Osteocyte (in vitro differentiated cells): ENCODE measurements around the gene BAIAP3. TPM values are rescaled to one million over a fixed set of nuclear protein-coding genes. Genes with fewer than 3 reads are reported as not detected.

ENCODE experiments used
- DNase-seq: peaks from one replicate; pipeline ENCODE4 v3.0.0; 2021; ENCODE audit warnings: mixed read lengths; ENCODE audit not compliant: unreplicated experiment; ENCODE audit errors: extremely low spot score
- H3K27ac Mint-ChIP-seq: one replicate; pipeline ENCODE4 v1.8.0; 2021; ENCODE audit warnings: mild to moderate bottlenecking, mixed read lengths; ENCODE audit not compliant: unreplicated experiment
- H3K27me3 Mint-ChIP-seq: one replicate; pipeline ENCODE4 v1.8.0; 2021; ENCODE audit warnings: mixed read lengths; ENCODE audit not compliant: unreplicated experiment
- H3K36me3 Mint-ChIP-seq: one replicate; pipeline ENCODE4 v1.8.0; 2021; ENCODE audit warnings: mixed read lengths; ENCODE audit not compliant: unreplicated experiment
- H3K4me1 Mint-ChIP-seq: one replicate; pipeline ENCODE4 v1.8.0; 2021; ENCODE audit warnings: mixed read lengths; ENCODE audit not compliant: unreplicated experiment
- H3K4me3 Mint-ChIP-seq: one replicate; pipeline ENCODE4 v1.8.0; 2021; ENCODE audit warnings: mild to moderate bottlenecking, moderate library complexity, mixed read lengths; ENCODE audit not compliant: unreplicated experiment
- H3K9me3 Mint-ChIP-seq: one replicate; pipeline ENCODE4 v1.8.0; 2021; ENCODE audit warnings: mixed read lengths; ENCODE audit not compliant: unreplicated experiment
- CTCF ChIP-seq: fragments of 200-600 bp; sonication (generic); IDR thresholded peaks from 2 replicates; pipeline ENCODE4 v1.5.0; 2021; ENCODE audit warnings: antibody characterized with exemption, mild to moderate bottlenecking, moderate library complexity
- total RNA-seq: library from RNA; stranded (reverse); gene quantifications from 2 replicates; pipeline ENCODE4 v1.2.1, GENCODE V29; 2021

BAIAP3 gene
- total RNA-seq, 1 donor from 2014 or later = 0.48 TPM

DNA sequence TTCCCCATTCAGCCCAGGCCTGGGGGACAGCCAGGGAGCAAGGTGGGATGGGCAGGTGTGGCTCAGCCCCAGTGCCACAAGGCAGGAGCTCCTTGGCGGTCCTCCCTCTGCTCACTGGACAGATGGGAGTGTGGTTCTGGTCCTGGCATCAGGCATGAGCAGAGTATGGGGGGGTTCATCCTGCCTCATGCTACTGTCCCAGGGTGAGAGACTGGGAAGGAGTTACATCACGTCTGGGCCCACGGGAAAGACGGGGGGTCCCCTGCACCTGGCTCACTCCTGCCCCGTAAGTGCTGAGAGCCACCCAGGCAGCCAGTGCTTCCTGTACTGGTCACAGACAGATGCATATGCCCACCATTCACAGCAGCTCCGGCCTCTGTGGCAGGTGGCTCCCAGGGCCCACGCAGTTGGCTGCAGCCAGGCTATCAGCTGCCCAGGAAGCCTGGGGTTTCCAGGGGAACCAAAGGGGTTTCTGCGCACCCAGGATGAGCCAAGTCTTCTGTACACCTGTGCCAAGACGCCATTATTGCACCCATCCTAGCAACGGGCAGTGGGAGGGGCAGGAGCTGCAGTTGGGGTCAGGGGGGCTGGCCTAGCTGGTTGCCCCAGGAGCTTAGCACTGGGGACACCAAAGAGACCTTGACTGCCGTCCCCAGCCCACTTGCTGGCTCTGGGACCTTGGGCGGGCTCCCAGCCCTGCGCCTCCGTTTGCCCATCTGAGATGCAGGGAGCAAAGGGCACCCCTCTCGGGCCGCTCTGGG lies 1.9 kb downstream of the BAIAP3 start:
- Mint-ChIP-seq H3K4me3 (no peak overlapping the region), H3K27ac (no peak overlapping the region)
- no peak for TF ChIP-seq CTCF

DNA sequence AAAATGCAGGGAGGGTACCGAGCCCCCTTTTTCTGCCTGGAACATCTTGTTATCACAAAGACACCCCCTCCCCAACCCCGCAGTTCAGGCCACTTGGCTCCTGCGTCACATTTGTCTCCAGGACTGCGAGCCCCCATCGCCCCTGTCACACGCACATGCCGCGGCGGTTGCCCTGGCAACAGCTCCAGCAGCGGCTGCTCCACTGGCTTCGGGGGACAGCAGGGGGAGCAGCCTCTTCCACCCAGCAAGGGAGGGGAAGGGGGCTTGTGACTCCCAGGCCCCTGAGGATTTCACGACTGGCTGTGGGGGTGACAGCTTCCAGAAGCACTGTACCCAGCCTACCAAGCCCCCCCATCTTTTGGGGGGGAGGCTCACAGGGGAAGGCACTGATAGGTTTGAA lies 2.6 kb downstream of the BAIAP3 start:
- Mint-ChIP-seq H3K27ac (no peak overlapping the region), H3K36me3 (no peaks in the 10 kb centered on the region), H3K4me3 (no peak overlapping the region), H3K4me1 (peaks cover 11% of the 10 kb centered on the region), H3K9me3 (no peaks in the 10 kb centered on the region), H3K27me3 (peaks cover 34% of the 10 kb centered on the region)
- DNase-seq = no peak
- no peak for TF ChIP-seq CTCF

More for the DNA sequence above, 1.9 kb downstream of the BAIAP3 start:
- DNase-seq = no peak
- Mint-ChIP-seq H3K36me3 (no peaks in the 10 kb centered on the region), H3K9me3 (no peaks in the 10 kb centered on the region), H3K27me3 (peaks cover 34% of the 10 kb centered on the region), H3K4me1 (peaks cover 11% of the 10 kb centered on the region)

DNA sequence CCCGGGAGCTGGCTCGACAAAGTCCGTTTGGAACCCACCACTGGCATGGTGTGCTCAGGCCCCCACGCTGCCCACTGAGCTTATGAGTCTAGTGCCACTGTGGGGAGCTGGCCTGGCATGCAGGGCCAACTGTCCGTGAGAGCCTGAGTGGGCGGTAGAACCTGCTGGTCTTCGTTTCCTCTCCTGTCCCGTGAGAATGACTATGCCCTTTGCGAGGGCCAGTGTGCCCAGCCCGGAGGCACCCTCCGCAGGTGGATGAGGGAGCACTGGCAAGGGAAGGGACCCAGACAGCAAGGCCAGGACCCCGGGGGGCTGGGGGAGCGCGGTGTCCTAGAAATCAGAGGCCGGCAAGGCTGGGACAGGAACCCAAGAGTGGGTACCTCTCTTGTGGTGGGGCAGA lies 3.2 kb downstream of the BAIAP3 start:
- TF ChIP-seq CTCF = no peak
- Mint-ChIP-seq H3K36me3 (no peaks in the 10 kb centered on the region), H3K4me1 (peaks cover 8% of the 10 kb centered on the region), H3K27ac (no peak overlapping the region), H3K9me3 (no peaks in the 10 kb centered on the region), H3K4me3 (no peak overlapping the region), H3K27me3 (peaks cover 30% of the 10 kb centered on the region)
- DNase-seq = no peak

DNA sequence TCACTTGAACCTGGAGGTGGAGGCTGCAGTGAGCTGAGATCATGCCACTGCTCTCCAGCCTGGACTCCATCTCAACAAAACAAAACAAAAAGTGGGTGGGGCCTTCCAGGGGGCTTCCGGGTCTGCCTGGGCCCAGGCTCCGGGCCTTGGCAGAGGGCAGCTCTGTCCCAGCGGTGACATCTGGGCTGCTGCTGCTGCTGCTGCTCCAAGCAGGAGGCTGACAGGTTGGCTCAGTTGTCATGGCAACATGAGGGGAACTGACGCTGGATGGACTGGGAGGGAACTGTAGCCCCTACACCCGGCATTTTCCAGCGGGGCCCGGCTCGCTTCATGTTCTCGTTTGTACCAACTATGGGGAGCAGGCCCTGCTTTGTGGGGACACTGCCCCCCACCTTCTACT lies 4.0 kb downstream of the BAIAP3 start:
- Mint-ChIP-seq H3K9me3 (no peaks in the 10 kb centered on the region), H3K4me3 (no peak overlapping the region), H3K27me3 (peaks cover 24% of the 10 kb centered on the region), H3K4me1 (peaks cover 5% of the 10 kb centered on the region), H3K27ac (no peak overlapping the region), H3K36me3 (no peaks in the 10 kb centered on the region)
- no peak for TF ChIP-seq CTCF
- no peak for DNase-seq

DNA sequence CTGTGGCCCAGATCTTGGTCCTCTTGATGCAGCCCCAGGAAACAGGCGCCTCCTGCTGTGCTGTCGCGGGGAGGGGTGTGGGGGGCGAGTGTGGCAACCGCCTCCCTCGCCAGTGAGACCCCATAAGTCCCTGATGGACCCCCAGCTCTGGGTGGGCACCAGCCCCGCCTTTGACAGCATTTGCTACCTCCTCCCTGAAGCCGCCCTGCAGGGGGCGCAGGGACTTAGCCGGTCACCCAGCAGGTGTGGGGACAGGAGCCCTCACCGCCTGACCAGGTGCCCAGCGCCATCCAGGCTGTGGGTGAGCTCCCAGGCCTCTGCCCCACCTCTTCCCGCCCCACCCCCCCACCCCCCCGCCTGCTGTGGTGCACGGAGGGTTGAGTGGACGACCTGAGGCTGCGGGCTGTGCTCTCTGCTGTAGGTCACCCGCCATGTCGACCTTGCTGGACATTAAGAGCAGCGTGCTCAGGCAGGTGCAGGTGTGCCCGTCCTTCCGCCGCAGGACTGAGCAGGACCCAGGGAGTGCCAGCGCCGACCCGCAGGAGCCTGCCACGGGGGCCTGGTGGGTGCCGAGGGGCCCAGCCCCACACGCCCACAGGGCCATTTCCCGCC lies 4.8 kb downstream of the BAIAP3 start:
- Mint-ChIP-seq H3K4me3 (no peak overlapping the region), H3K9me3 (no peaks in the 10 kb centered on the region), H3K36me3 (no peaks in the 10 kb centered on the region), H3K27me3 (peaks cover 24% of the 10 kb centered on the region), H3K4me1 (peaks cover 7% of the 10 kb centered on the region), H3K27ac (no peak overlapping the region)
- peak; percentile 34 for TF ChIP-seq CTCF
- no peak for DNase-seq
